ENCODE results near the gene NLRP7.
"Not testable (repeated sequence)": the region's sequence is repeated elsewhere in the genome, so short reads cannot be mapped to it uniquely, and the experiment has no call there.

DNA sequence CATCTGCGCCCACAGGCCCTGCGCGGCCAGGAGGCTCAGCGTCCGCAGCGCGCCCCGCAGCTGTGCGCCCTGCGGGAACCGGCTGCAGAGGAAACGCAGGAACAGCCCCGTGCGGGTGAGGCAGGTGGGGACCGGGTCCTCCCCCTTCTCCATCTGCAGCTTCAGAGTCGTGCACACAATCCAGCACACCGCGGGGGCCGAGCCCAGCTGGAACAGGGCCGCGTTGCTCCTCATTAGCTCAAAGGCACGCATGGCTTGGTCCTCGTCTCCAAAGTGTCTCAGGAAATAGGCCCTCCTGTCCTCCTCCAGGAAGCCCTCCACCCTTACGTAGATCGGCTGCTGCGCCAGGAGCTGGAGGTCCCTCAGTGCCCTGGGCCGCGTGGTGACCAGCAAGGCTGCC lies 7.8 kb downstream of the NLRP7 start:
- TF ChIP-seq CTCF (conservative IDR thresholded peaks at IDR 0.05 in 1 of 2, IDR thresholded peaks at IDR 0.05 in 1 of 2; ENCODE audit: low read depth in 1 of 2, low read length in 2 of 2); EZH2 (IDR thresholded peaks at IDR 0.05; ENCODE audit: low read length, missing control alignments): not testable (repeated sequence)
